Measurements from ENCODE around the gene CLIC3. TPM values are rescaled to one million over a fixed set of nuclear protein-coding genes. Genes with fewer than 3 reads are reported as not detected.

CLIC3 gene
- total RNA-seq, 1 experiment from 2014 or later, result 24.1 TPM

GRCh38 chr9:136953771-136954269 lies 42.5 kb downstream of the CLIC3 start:
- H3K4me2 ChIP-seq, result no peak overlapping the region
- CTCF ChIA-PET, result interaction anchor here (0.6 kb wide), 1 partner anchor 242 kb away, joined by 3 read pairs; no protein-coding TSS in a partner anchor
- intact Hi-C loops (cut with micrococcal nuclease; ENCODE audit: unreplicated experiment), result no loop called here
- no peak overlapping the region for H2AFZ ChIP-seq
- H3K79me2 ChIP-seq (ENCODE audit: low read depth), result no peaks in the 10 kb centered on the region
- no peaks in the 10 kb centered on the region for H3K9me3 ChIP-seq (ENCODE audit: insufficient read depth, low read depth)
- peaks cover 7% of the 10 kb centered on the region; the same call in 1 of the 2 replicates for H3F3A ChIP-seq (ENCODE audit: insufficient read depth, low read depth)
- no peak overlapping the region for H3K4me3 ChIP-seq
- DNase-seq, result no peak
- TF ChIP-seq CTCF (conservative IDR thresholded peaks at IDR 0.05), result no peak
- TF ChIP-seq EZH2 (IDR thresholded peaks at IDR 0.05; ENCODE audit: low read depth), result no peak
- POLR2A ChIA-PET (ENCODE audit: unreplicated experiment), result interaction anchor here (0.6 to 1.0 kb wide), 2 partner anchors 9 to 11 kb away, joined by 3 to 6 read pairs; no protein-coding TSS in a partner anchor
- no peaks in the 10 kb centered on the region for H3K36me3 ChIP-seq (ENCODE audit: low read depth)
- no peaks in the 10 kb centered on the region for H3K27me3 ChIP-seq (ENCODE audit: insufficient read depth, low read depth)
- H3K27ac ChIP-seq, result no peak overlapping the region
- no peaks in the 10 kb centered on the region for H4K20me1 ChIP-seq (ENCODE audit: insufficient read depth)
- no peaks in the 10 kb centered on the region for H3K9me2 ChIP-seq (ENCODE audit: insufficient read depth)
- peaks cover 10% of the 10 kb centered on the region; the same call in 1 of the 2 replicates for H3K4me1 ChIP-seq (replicated peaks; ENCODE audit: insufficient read depth)
- no TSS peak for BruUV-seq (replicated peaks)

GRCh38 chr9:136952876-136953770 lies 43.2 kb downstream of the CLIC3 start:
- Histone ChIP-seq H3K79me2 (ENCODE audit: low read depth) (no peaks in the 10 kb centered on the region), H3K9me3 (ENCODE audit: insufficient read depth, low read depth) (no peaks in the 10 kb centered on the region), H3K27ac (no peak overlapping the region), H4K20me1 (ENCODE audit: insufficient read depth) (no peaks in the 10 kb centered on the region), H2AFZ (no peak overlapping the region), H3K9me2 (ENCODE audit: insufficient read depth) (no peaks in the 10 kb centered on the region), H3F3A (ENCODE audit: insufficient read depth, low read depth) (peaks cover 14% of the 10 kb centered on the region; the same call in 1 of the 2 replicates), H3K4me2 (no peak overlapping the region), H3K27me3 (ENCODE audit: insufficient read depth, low read depth) (no peaks in the 10 kb centered on the region), H3K36me3 (ENCODE audit: low read depth) (no peaks in the 10 kb centered on the region), H3K4me1 (replicated peaks; ENCODE audit: insufficient read depth) (peaks cover 17% of the 10 kb centered on the region), H3K4me3 (no peak overlapping the region)
- BruUV-seq (replicated peaks), result no TSS peak
- DNase-seq, result no peak
- TF ChIP-seq CTCF (conservative IDR thresholded peaks at IDR 0.05) (no peak), EZH2 (IDR thresholded peaks at IDR 0.05; ENCODE audit: low read depth) (no peak)
- intact Hi-C loops (cut with micrococcal nuclease; ENCODE audit: unreplicated experiment), result no loop called here
- CTCF ChIA-PET, result interaction anchor here (0.5 kb wide), 1 partner anchor 112 kb away, joined by 3 read pairs; no protein-coding TSS in a partner anchor
- POLR2A ChIA-PET (ENCODE audit: unreplicated experiment), result interaction anchor here (0.7 to 1.0 kb wide), 2 partner anchors 12 to 40 kb away, joined by 3 read pairs; no protein-coding TSS in a partner anchor

GRCh38 chr9:136952321-136952850 lies 44.0 kb downstream of the CLIC3 start:
- Histone ChIP-seq H3K9me2 (ENCODE audit: insufficient read depth) (no peaks in the 10 kb centered on the region), H3K27me3 (ENCODE audit: insufficient read depth, low read depth) (no peaks in the 10 kb centered on the region), H3K27ac (no peak overlapping the region), H3K4me1 (replicated peaks; ENCODE audit: insufficient read depth) (peaks cover 20% of the 10 kb centered on the region), H3K36me3 (ENCODE audit: low read depth) (no peaks in the 10 kb centered on the region), H2AFZ (no peak overlapping the region), H4K20me1 (ENCODE audit: insufficient read depth) (no peaks in the 10 kb centered on the region), H3K4me3 (no peak overlapping the region), H3F3A (ENCODE audit: insufficient read depth, low read depth) (peaks cover 17% of the 10 kb centered on the region; the same call in 1 of the 2 replicates), H3K4me2 (no peak overlapping the region), H3K79me2 (ENCODE audit: low read depth) (no peaks in the 10 kb centered on the region), H3K9me3 (ENCODE audit: insufficient read depth, low read depth) (no peaks in the 10 kb centered on the region)
- ChIA-PET CTCF (no interaction called here), POLR2A (ENCODE audit: unreplicated experiment) (interaction anchor here (0.7 kb wide), 1 partner anchor 40 kb away, joined by 3 read pairs; no protein-coding TSS in a partner anchor)
- DNase-seq, result no peak
- no TSS peak for BruUV-seq (replicated peaks)
- intact Hi-C loops (cut with micrococcal nuclease; ENCODE audit: unreplicated experiment), result no loop called here
- TF ChIP-seq CTCF (conservative IDR thresholded peaks at IDR 0.05), result no peak
- TF ChIP-seq EZH2 (IDR thresholded peaks at IDR 0.05; ENCODE audit: low read depth), result no peak
